Hepatocyte (in vitro differentiated cells): ENCODE data around the gene WNK1. TPM values are rescaled to one million over a fixed set of nuclear protein-coding genes. Genes with fewer than 3 reads are reported as not detected.

Experiments used
- DNase-seq: peaks from one replicate; pipeline ENCODE4 v3.0.0-alpha.2; 2016; ENCODE audit warnings: low spot score
- H2AFZ ChIP-seq: fragments of 200-600 bp; sonication (generic); 2 replicates; pipeline ENCODE4 v1.6.0; 2016; ENCODE audit warnings: antibody characterized with exemption, mild to moderate bottlenecking
- H3K27ac ChIP-seq: fragments of 200-600 bp; sonication (generic); 2 replicates; pipeline ENCODE4 v1.5.1; 2016; ENCODE audit warnings: mild to moderate bottlenecking
- H3K27me3 ChIP-seq: fragments of 200-600 bp; sonication (generic); 2 replicates; pipeline ENCODE4 v1.6.1; 2016
- H3K36me3 ChIP-seq: fragments of 200-600 bp; sonication (generic); replicated peaks from 2 replicates; pipeline ENCODE4 v1.5.1; 2016; ENCODE audit warnings: low read depth; ENCODE audit not compliant: insufficient read depth
- H3K4me1 ChIP-seq: fragments of 200-600 bp; sonication (generic); 2 replicates; pipeline ENCODE4 v1.5.1; 2016; ENCODE audit warnings: mild to moderate bottlenecking, moderate library complexity; ENCODE audit not compliant: insufficient read depth
- H3K4me2 ChIP-seq: fragments of 200-600 bp; sonication (generic); 2 replicates; pipeline ENCODE4 v1.6.0; 2016
- H3K4me3 ChIP-seq: fragments of 200-600 bp; sonication (generic); 2 replicates; pipeline ENCODE4 v1.5.1; 2016; ENCODE audit warnings: mild to moderate bottlenecking
- H3K79me2 ChIP-seq: fragments of 200-600 bp; sonication (generic); 2 replicates; pipeline ENCODE4 v1.6.0; 2017; ENCODE audit warnings: mild to moderate bottlenecking
- H3K9me2 ChIP-seq: fragments of 200-600 bp; sonication (generic); replicated peaks from 2 replicates; pipeline ENCODE4 v1.6.0; 2017; ENCODE audit warnings: mild to moderate bottlenecking; ENCODE audit not compliant: insufficient read depth
- H3K9me3 ChIP-seq: fragments of 200-600 bp; sonication (generic); 2 replicates; pipeline ENCODE4 v1.5.1; 2016; ENCODE audit warnings: low read depth, mild to moderate bottlenecking
- H4K20me1 ChIP-seq: fragments of 200-600 bp; sonication (generic); 2 replicates; pipeline ENCODE4 v1.6.0; 2016; ENCODE audit warnings: mild to moderate bottlenecking; ENCODE audit not compliant: insufficient read depth, poor library complexity, severe bottlenecking
- EZH2 ChIP-seq: fragments of 200-600 bp; sonication (generic); IDR thresholded peaks from 2 replicates; pipeline ENCODE4 v1.6.1; 2016; ENCODE audit warnings: antibody characterized with exemption, mild to moderate bottlenecking, borderline replicate concordance
- EZH2phosphoT487 ChIP-seq: fragments of 200-600 bp; sonication (generic); IDR thresholded peaks from one replicate; pipeline ENCODE4 v1.6.1; 2018; ENCODE audit warnings: antibody characterized with exemption, mild to moderate bottlenecking, low read depth, moderate library complexity; ENCODE audit not compliant: unreplicated experiment, severe bottlenecking
- WGBS: methylation state at CpG from one replicate; pipeline ENCODE4 v1.1.6; 2016; ENCODE audit warnings: low lambda C conversion rate; ENCODE audit errors: missing lambda C conversion rate; 5-methylcytosine and 5-hydroxymethylcytosine counted together
- polyA plus RNA-seq: library from polyadenylated mRNA; unstranded; fragments of >200 nt; fragmentation: Nextera tagmentation; extraction: Ambion mirVana; gene quantifications from 2 replicates; pipeline ENCODE4 v1.2.1, GENCODE V29; 2016
- small RNA-seq: library from RNA; depleted of rRNA; stranded (forward); fragments of <200 nt; gene quantifications from one replicate; pipeline ENCODE3, GENCODE V24; 2014
- total RNA-seq: library from RNA; depleted of rRNA; stranded (reverse); fragments of >200 nt; gene quantifications from 2 replicates; pipeline ENCODE4 v1.2.3, GENCODE V29; 2014
- TF ChIP-seq, protein P1 (sequence below): fragments of 200-600 bp; sonication (generic); IDR thresholded peaks from 2 replicates; pipeline ENCODE4 v1.5.1; 2016; ENCODE audit warnings: antibody characterized with exemption, mild to moderate bottlenecking; ENCODE audit not compliant: poor library complexity

WNK1 gene
- total and polyA plus RNA-seq, 2 experiments from 2014 or later: 58.5 to 62.6 TPM

DNA sequence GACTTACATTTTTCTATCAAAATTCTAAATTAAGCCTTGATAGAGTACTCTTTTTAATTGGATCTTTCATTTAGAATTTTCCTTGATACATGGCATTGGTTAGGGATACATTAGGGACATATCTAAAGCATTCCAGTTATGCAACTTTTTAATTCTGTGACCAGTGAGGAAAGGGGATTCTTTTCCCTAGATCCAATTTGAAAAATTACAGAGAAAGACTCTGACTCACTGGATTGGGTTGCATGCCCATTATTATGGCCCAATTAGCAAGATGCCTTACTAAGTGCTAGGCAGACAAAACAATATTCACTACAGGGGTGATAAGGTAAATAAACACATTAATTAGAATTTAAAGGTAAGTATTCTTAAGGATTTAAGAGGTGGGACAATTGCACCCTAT, 202.4 kb downstream of the WNK1 start:
- TF ChIP-seq, protein P1, sequence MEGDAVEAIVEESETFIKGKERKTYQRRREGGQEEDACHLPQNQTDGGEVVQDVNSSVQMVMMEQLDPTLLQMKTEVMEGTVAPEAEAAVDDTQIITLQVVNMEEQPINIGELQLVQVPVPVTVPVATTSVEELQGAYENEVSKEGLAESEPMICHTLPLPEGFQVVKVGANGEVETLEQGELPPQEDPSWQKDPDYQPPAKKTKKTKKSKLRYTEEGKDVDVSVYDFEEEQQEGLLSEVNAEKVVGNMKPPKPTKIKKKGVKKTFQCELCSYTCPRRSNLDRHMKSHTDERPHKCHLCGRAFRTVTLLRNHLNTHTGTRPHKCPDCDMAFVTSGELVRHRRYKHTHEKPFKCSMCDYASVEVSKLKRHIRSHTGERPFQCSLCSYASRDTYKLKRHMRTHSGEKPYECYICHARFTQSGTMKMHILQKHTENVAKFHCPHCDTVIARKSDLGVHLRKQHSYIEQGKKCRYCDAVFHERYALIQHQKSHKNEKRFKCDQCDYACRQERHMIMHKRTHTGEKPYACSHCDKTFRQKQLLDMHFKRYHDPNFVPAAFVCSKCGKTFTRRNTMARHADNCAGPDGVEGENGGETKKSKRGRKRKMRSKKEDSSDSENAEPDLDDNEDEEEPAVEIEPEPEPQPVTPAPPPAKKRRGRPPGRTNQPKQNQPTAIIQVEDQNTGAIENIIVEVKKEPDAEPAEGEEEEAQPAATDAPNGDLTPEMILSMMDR: no peak
- TF ChIP-seq EZH2 (no peak), EZH2phosphoT487 (no peak)
- Histone ChIP-seq H3K27ac (no peak overlapping the region), H3K4me1 (peaks cover 7% of the 10 kb centered on the region)

GRCh38 chr12:955939-956338, 203.6 kb downstream of the WNK1 start:
- H3K4me3 ChIP-seq: no peak overlapping the region
- DNase-seq: no peak
- peaks cover 1% of the 10 kb centered on the region for H3K4me1 ChIP-seq
- 98% methylated on average over 6 of the region's 6 CpGs for WGBS
- no peaks in the 10 kb centered on the region for H3K79me2 ChIP-seq
- no peaks in the 10 kb centered on the region for H4K20me1 ChIP-seq
- H3K27me3 ChIP-seq: no peaks in the 10 kb centered on the region
- H2AFZ ChIP-seq: no peak overlapping the region
- no peaks in the 10 kb centered on the region for H3K9me3 ChIP-seq
- no peak overlapping the region for H3K4me2 ChIP-seq
- H3K9me2 ChIP-seq: no peaks in the 10 kb centered on the region
- H3K27ac ChIP-seq: no peak overlapping the region
- TF ChIP-seq EZH2phosphoT487 (no peak), EZH2 (no peak)
- H3K36me3 ChIP-seq: no peaks in the 10 kb centered on the region

More for the DNA sequence above, 202.4 kb downstream of the WNK1 start:
- Histone ChIP-seq H3K27me3 (no peaks in the 10 kb centered on the region), H3K9me3 (no peaks in the 10 kb centered on the region), H3K36me3 (no peaks in the 10 kb centered on the region), H3K4me3 (no peak overlapping the region), H3K79me2 (no peaks in the 10 kb centered on the region), H3K4me2 (no peak overlapping the region), H3K9me2 (no peaks in the 10 kb centered on the region), H4K20me1 (no peaks in the 10 kb centered on the region), H2AFZ (no peak overlapping the region)
- DNase-seq: no peak

GRCh38 chr12:958588-959123, 206.3 kb downstream of the WNK1 start:
- H3K36me3 ChIP-seq: no peaks in the 10 kb centered on the region
- DNase-seq: no peak
- H3K9me3 ChIP-seq: no peaks in the 10 kb centered on the region
- no peak overlapping the region for H3K4me2 ChIP-seq
- no peak overlapping the region for H2AFZ ChIP-seq
- no peak overlapping the region for H3K4me3 ChIP-seq
- no peaks in the 10 kb centered on the region for H3K79me2 ChIP-seq
- no peaks in the 10 kb centered on the region for H3K9me2 ChIP-seq
- no peak overlapping the region for H3K27ac ChIP-seq
- TF ChIP-seq EZH2phosphoT487: no peak
- no peak for TF ChIP-seq EZH2
- TF ChIP-seq, protein P1: no peak
- H3K4me1 ChIP-seq: no peaks in the 10 kb centered on the region
- 71% methylated on average over 8 of the region's 8 CpGs for WGBS
- no peaks in the 10 kb centered on the region for H3K27me3 ChIP-seq
- H4K20me1 ChIP-seq: no peaks in the 10 kb centered on the region

Small RNAs within 50 kb of the gene (small RNA-seq; reads per million reads assigned to genes)
- gene RNU4ATAC16P: not detected

Other genes with a start within 250 kb of the WNK1 start
- gene NINJ2, start 89.1 kb upstream of the WNK1 start, total RNA-seq: 0.70 and 0.92 TPM in 2 replicates
- 2.1 and 3.9 TPM in 2 replicates for gene NINJ2, start 89.1 kb upstream of the WNK1 start, polyA plus RNA-seq
- gene RAD52, start 197.1 kb downstream of the WNK1 start, total RNA-seq: 11.8 and 13.4 TPM in 2 replicates
- gene RAD52, start 197.1 kb downstream of the WNK1 start, polyA plus RNA-seq: 6.3 and 6.6 TPM in 2 replicates
- 23.8 and 29.7 TPM in 2 replicates for gene ERC1, start 238.6 kb downstream of the WNK1 start, total RNA-seq
- gene ERC1, start 238.6 kb downstream of the WNK1 start, polyA plus RNA-seq: 18.4 and 25.3 TPM in 2 replicates